ENCODE measurements around the gene PFKFB3.
A peak's percentile ranks its signal among the peaks of the same experiment; 100 is the strongest.
"Not testable (repeated sequence)": the region's sequence is repeated elsewhere in the genome, so short reads cannot be mapped to it uniquely, and the experiment has no call there.

Gene PFKFB3

DNA sequence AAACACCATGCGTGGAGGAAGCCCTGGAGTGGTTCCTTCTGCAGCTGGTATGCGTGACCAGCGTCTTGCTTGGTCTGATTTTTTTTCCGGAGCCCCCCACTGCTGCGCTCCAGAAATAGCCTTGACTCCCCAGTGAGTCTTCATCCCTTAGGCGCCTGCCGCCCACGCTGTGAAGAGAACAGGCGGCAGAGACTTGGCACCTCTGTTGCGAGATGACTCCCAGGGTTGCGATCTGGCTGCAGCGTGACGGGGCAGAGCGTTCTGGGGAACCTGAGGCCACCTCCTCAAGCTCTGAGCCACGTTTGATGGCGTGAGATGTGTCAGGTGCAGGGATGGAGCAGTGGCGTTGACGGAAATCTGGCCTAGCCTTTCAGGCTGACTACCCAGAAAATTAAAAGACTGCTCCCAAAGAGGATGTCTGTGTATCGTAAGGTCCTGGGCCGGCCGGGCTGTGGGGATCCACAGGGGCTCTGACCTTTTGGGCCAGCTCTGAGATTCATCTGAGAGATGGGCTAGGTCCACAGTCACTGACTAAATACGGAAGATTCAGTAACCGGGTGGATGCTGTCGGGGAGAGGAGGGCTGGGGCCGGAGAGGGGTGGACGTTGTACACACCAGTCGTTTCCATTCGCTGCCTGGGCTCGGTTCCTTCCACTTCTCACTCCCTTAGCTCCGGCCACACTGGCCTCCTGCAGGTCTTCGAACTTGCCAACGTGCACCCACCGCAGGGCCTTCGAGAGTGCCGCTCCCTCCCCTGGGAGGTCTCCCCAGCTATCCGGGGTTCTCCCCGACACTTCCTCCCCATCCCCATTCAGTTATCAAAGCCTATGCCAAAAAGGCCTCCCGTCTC lies 33.8 kb downstream of the PFKFB3 start:
- DNase-seq, result no peak

DNA sequence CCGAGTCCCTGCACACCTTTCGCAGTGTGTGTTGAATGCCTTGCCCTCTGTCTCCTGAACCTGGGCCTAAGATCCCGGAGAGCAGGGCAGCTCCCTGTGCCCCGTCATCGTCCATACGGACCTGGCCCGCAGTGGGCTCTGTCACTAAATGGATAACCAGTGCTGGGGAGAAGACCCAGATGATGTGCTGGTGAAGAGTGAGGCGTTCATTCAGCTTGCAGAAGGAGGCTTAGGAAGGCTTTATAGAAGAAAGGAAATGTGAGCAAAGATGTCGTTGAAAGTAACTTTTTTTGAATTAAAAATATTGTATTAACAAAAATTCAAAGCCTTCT lies 34.4 kb downstream of the PFKFB3 start:
- DNase-seq, result no peak

DNA sequence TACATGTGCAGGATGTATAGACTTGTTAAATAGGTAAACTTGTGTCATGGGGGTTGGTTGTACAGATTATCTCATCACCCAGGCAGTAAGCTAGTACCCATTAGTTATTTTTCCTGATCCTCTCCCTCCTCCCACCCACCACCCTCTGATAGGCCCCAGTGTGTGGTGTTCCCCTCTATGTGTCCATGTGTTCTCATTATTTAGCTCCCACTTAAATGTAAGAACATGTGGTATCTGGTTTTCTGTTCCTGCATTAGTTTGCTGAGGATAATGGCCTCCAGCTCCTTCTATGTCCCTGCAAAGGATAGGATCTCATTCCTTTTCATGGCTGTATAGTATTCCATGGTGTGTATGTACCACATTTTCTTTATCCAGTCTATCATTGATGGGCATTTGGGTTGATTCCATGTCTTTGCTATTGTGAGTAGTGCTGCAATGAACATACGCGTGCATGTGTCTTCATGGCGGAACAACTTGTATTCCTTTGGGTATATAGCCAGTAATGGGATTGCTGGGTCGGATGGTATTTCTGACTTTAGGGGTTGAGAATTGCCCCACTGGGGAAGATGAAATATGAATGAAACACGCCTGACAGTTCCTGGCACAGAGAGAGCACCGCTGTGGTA lies 36.0 kb downstream of the PFKFB3 start:
- not testable (repeated sequence) for DNase-seq

DNA sequence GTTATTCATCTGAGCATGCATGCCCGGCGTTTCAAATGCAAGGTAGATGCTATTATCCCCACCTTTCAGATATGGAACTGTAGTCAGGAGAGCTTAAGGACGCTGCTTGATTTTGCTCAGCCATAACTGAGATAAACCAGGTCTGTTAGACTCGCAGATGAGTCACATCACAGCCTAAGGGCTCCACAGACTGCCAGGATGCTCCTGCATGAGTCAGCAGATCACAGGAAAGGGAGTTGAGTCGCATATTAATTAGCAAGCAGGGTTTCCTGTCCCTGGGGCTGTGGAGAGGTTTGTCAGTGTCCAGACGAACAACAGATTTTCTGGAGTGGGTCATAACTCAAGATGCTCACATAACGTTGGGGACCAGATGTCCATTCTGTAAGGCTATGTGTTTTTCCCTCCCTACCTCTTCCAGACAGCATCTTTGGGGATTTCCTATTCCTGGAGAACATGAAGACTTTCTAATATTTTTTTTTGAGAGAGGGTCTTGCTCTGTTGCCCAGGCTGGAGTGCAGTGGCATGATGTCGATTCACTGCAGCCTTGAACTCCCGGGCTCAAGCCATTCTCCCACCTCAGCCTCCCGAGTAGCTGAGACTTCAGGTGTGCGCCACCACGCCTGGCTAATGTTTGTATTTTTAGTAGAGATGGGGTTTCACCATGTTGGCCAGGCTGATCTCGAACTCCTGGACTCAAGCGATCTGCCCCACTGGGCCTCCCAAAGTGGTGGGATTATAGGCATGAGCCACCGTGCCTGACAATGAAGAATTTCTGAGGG lies 36.7 kb downstream of the PFKFB3 start:
- DNase-seq, result no peak

- DNase-seq, result no peak
Measured at GRCh38 chr10:6240254-6240653, 37.5 kb downstream of the PFKFB3 start.

DNA sequence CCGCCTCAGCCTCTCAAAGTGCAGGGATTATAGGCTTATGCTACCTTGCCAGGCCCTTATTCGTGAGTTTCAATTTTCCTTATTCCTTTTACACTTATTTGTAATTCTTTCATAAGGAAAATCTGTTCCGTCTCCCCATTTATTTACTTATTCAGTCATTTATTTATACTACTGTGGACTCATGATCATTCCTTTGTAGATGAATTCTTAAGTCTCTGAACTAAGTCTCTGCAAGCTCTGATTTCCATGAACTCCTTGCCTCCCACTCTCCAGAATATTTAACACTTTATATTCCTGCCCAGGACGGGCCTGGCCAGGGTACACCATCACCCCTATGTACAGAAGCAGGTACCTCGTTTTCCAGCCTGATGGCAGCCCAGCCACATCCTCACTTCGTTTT lies 39.4 kb downstream of the PFKFB3 start:
- DNase-seq, result no peak

DNA sequence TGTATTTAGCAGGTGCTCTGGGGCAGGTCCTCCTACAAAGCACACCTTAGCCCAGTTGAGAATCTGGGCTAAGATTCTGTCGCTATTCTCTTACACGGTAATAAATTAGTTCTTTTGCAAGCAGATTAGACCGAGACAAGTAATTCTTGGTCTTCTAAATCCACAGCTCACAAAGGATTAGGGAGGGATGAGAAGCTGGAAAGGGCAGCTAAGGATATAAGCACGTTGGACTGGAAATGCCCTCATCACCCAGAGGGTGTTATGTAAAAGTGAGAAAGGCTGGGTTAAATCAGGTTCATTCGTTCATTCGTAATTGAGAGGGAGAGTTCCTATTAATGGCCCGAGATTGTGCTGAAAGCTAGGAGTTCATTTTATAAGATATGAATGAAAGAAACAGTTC lies 41.8 kb downstream of the PFKFB3 start:
- no peak for DNase-seq

DNA sequence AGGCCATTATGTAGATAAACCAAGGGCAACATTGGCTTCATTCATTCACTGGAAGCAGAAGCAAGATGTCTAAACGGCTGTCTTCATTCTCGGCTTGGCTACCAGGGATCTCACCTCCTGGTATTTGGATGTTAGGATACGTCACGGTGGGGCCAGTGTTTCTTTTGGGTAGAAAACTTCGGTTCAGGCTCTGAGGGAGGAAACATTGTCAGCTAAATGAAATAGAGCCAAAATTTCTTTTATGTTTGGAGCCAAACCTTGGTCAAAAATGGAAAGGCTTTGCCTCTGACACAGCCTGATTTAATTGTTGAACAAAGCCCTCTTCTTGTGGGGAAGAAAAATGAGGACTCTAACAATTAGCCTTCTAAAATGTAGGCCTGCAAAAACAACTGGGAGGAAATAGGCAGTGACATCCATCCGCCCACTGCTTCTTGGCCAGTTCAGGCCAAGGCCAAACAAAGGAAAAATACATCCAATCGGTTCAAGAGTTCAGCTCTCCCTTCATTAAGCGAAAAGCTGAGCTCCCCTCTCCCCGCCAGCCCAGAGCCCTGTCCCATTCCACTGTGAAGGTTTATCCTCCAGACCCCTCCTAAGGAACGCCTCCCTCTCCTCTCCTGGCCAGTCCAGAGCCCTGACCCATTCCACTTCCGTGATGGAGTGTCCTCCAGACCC lies 44.4 kb downstream of the PFKFB3 start:
- DNase-seq, result peak; percentile 28

GRCh38 chr10:6248908-6249307 lies 46.2 kb downstream of the PFKFB3 start:
- not testable (repeated sequence) for DNase-seq

DNA sequence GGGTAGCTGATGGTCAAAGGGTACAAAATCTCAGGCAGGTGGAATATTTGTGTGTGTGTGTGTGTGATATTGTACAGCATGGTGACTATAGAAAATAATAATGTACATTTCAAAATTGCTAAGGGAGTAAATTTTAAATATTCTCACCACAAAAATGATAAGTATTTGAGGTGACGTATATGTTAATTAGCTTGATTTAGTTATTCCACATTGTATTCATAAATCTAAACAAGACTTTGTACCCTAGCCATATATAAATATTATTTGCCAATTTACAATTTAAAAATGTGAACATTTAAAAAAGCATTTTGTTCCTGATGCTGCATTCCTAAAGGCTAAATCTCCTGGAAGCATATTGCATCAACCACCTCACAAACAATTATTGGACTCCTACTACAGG lies 47.0 kb downstream of the PFKFB3 start:
- DNase-seq, result no peak

GRCh38 chr10:6250745-6251144 lies 48.0 kb downstream of the PFKFB3 start:
- no peak for DNase-seq

DNA sequence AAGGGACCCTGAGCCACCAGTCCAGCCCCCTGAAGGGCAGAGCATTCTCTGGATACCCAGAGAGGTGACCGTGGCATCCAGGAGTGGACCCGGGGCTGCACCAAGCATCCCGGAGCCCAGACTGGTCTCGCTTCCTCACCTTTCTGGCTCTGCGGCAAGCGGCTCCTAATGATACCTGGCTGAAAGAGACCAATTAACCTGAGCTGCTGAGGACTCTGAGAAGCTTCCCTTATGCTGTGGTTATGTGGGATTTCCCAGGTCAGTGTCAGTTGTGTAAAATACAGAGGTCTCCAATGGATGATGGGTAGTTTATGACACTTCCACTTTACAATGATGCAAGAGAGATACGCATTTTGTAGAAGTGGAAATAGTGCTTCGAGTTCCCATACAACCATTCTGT lies 51.5 kb downstream of the PFKFB3 start:
- no peak for DNase-seq

DNA sequence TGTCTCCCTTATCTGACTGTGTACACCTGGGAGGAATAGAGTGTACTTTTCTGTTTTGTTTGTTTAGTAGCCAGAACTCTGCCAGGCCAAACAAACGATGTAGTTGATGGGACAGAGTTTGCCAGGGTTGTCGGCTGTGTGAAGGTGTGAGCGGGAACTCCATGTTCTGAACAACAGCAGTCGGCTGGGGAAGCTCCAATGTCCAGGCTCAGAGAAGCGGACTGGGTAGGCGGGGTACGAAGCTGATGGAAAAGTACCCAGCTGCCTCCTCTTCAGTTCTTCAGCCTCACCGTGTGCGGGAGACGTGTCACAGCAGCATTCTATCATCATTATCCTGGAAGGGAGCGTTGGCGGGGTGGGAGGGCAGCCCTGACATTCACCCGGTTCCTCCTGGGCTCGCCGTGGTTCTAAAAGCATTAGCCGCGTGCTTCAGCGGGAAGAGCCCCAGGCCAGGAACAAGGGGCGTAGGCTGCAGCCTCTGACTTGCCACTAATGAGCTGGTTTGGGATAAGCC lies 52.9 kb downstream of the PFKFB3 start:
- no peak for DNase-seq

DNA sequence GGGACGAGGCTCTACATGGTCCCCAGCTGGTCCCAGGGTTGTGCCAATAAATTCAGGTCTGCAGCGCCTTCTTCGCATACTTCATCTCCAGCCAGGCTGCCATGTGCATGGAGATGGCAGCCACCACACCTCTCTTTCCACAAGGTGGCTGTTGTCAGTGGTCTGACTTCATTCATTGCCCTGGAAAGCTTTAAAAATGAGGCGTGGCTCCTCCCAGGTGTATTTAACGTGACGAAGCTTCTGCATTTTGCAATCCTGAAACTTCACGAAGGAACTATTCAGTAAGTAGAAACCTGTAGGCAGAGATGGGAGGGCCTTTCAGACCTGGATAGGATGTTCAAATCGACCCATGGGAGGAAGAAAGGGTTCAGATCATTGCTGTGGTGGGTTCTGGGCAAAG lies 53.7 kb downstream of the PFKFB3 start:
- DNase-seq, result no peak

DNA sequence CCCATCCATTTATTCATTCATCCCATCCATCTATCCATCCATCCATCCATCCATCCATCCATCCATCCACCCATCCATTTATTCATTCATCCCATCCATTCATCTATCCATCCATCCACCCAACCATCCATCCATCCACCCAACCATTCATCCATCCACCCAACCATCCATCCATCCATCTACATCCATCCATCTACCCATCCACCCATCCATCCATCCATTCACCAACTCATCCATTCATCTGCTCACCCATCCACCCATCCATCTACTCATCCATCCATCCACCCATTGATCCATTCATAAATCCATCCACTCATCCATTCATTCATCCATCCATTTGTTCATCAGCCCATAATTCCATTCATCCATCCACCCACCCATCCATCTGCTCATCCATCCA lies 56.4 kb downstream of the PFKFB3 start:
- DNase-seq, result no peak

DNA sequence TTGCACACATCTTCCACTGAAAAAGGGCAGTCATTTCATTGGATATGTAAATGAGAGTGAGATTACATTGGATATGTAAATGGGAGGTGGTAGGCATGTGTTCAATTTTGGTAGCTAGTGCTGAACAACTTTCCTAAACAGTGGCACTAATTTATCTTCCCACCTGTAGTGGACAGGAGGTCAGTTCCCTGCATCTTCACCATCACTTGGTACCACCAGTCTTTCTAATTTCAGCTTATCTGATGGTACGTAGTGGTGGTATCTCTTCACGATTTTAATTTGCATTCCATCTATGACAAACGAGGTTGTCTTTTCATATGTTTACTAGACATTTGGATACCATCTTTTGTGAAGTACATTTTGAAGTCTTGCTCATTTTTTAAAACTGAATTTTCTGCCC lies 58.1 kb downstream of the PFKFB3 start:
- DNase-seq, result no peak

- no peak for DNase-seq
Measured at GRCh38 chr10:6267941-6268340, 65.2 kb downstream of the PFKFB3 start.

DNA sequence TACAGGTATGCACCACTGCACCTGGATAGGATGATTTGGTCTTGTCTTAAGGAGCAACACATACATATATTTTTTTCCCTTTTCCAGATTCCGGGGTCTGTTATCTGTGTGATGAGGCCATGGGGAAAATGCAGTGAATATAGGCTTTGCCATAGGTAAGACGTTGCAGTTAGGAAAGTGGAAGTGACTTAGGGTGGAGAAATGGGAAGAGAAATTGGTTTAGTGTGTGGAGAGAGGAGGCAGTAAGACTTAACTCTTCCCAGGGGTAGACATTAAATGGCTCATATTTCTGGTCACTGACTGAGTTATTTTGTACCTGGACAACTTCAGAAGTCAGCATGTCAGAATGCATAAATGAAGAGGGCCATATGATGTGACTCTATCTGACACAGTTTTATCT lies 66.7 kb downstream of the PFKFB3 start:
- DNase-seq, result no peak

DNA sequence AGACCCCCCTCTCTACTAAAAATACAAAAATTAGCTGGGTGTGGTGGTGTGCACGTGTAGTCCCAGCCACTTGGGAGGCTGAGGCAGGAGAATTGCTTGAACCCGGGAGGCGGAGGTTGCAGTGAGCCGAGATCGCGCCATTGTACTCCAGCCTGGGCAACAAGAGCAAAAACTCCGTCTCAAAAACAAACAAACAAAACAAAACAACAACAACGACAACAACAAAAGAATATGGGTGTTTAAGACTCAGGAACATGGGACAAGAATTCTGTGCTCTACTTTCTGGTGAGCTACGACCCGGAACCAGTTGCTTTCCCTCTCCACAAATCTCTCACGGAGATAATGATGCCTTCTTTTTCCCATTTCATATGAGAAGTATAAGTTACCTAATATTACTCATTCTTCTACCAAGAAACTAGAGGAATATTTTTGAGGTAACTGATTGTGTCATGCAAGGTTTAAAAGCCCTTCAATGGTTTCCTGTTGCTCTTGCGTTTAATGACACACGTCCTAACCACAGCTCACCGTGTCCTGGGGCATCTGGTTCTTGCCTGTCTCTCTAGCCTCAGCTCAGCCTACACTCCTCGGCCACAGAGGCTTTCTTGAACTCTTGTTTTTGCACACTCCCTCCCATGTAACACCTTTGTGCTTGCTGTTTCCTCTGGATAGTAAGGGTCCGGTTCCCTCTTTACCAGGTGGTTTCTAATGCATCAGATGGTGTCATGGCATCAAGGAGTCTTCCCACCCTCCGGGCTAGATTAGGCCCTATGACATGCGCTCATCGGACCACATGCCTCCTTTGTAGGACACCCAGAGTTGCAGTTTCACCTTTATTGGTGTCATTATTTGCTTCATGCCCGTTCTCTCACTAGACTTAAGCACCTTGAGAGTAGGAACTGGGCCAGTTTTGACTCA lies 67.5 kb downstream of the PFKFB3 start:
- no peak for DNase-seq

DNA sequence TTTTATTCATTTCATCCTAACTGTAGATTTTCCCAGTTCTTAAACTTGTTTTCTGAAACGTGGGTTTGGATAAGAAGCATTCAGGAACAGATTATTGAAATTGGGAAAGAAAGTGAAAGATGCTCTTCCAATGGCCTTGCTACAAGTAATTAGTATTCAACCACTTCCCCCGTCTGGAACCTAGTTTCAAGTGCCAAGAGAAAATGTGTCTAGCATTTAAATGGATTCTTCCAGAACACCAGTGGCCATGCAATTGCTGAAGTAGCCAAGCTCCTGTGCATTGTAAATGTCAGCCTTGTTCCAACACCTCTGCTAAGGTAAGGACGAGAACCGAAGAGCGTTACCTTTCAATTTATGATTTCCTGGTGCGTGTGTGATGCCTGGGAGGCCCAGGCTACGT lies 68.2 kb downstream of the PFKFB3 start:
- no peak for DNase-seq

GRCh38 chr10:6271663-6272062 lies 68.9 kb downstream of the PFKFB3 start:
- no peak for DNase-seq

DNA sequence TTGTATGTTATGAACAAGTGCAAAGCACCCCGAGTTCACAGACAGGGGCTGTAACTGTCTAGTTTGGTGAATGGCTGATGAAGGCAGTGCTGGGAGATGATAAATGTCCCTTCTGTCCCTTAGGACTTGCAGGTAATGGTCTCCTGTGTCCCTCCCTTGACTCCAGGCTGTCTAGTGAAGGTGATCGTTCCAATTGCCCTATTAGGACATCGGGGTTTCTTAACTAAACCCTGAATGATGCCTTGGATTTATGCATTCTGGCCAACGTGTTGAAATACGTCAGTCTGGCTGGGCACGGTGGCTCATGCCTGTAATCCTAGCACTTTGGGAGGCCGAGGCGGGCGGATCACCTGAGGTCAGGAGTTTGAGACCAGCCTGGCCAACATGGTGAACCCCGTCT lies 69.4 kb downstream of the PFKFB3 start:
- no peak for DNase-seq
